Transverse colon (tissue), 4 donors: ENCODE results near the gene EGFR. TPM values are rescaled to one million over a fixed set of nuclear protein-coding genes. Genes with fewer than 3 reads are reported as not detected.

ENCODE experiments used
- DNase-seq: peaks from one replicate; pipeline ENCODE4 v3.0.0-alpha.2; 2019
- H3K27ac ChIP-seq, 4 donors: fragments of 200-600 bp; sonication (generic); 2 replicates each; pipeline ENCODE4 v1.5.1; 2016 to 2018; ENCODE audit warnings: inconsistent platforms in 4 of 4
- H3K27me3 ChIP-seq: fragments of 200-600 bp; sonication (generic); 2 replicates; pipeline ENCODE4 v1.5.1; 2017; ENCODE audit warnings: inconsistent platforms
- H3K36me3 ChIP-seq, 4 donors: fragments of 200-600 bp; sonication (generic); 2 replicates each; pipeline ENCODE4 v1.5.1; 2017 to 2019; ENCODE audit warnings: inconsistent platforms in 4 of 4
- H3K4me1 ChIP-seq, 4 donors: fragments of 200-600 bp; sonication (generic); 2 replicates each; pipeline ENCODE4 v1.5.1; 2017 to 2020; ENCODE audit warnings: inconsistent platforms in 4 of 4
- H3K4me3 ChIP-seq, 4 donors: fragments of 200-600 bp; sonication (generic); 1 replicate in 1 of 4; 2 replicates in 3 of 4; pipeline versions ENCODE4 v1.5.1 to v1.6.1; 2017 to 2019; ENCODE audit warnings: inconsistent platforms in 4 of 4
- H3K9me3 ChIP-seq, 2 donors: fragments of 200-600 bp; sonication (generic); 2 replicates each; pipeline ENCODE4 v1.5.1; 2017 to 2019; ENCODE audit warnings: inconsistent platforms in 2 of 2
- EP300 ChIP-seq: sonication (generic); formaldehyde crosslinking; IDR thresholded peaks from one replicate; pipeline ENCODE4 v1.6.1; 2017; ENCODE audit warnings: antibody characterized with exemption, low read depth
- POLR2A ChIP-seq: fragments of 450-650 bp; IDR thresholded peaks from one replicate; pipeline ENCODE4 v1.6.1; 2016; ENCODE audit warnings: antibody characterized with exemption, mild to moderate bottlenecking, moderate library complexity
- POLR2AphosphoS5 ChIP-seq, 3 donors: sonication (generic); formaldehyde crosslinking; IDR thresholded peaks; one replicate each; pipeline ENCODE4 v1.6.1; 2016; ENCODE audit warnings: antibody characterized with exemption in 3 of 3
- WGBS, 2 donors: methylation state at CpG; one replicate each; pipeline ENCODE4 v1.1.5; 2018; ENCODE audit warnings: low coverage in 1 of 2; 5-methylcytosine and 5-hydroxymethylcytosine counted together
- in situ Hi-C, 4 donors: fragments of 200-750 bp; cut with MboI; loops; one replicate each; pipeline versions ENCODE4 v1.15.0 to v1.15.1; 2017; ENCODE audit warnings: low sequenced_read_pairs in 3 of 4, low pct_ligation_motif_present in 1 of 4, low pct_unique_long_range_greater_than_20kb in 1 of 4
- intact Hi-C: fragments of 100-400 bp; cut with DNase I; formaldehyde crosslinking; loops from one replicate; pipeline ENCODE4 v1.15.1; 2023; ENCODE audit warnings: low total_unique reads
- total RNA-seq, 4 donors: library from RNA; depleted of rRNA; stranded (reverse); fragments of >200 nt; gene quantifications; one replicate each; pipeline ENCODE4 v1.1.0, GENCODE V29; 2016
- TF ChIP-seq, protein P1 (sequence below), 5 experiments: fragments of 200-600 bp in 3 of 5; fragments of 450-650 bp in 2 of 5; sonication (generic) in 3 of 5; IDR thresholded peaks; 1 replicate in 2 of 5; 2 replicates in 3 of 5; pipeline ENCODE4 v1.5.1; 2016 to 2017; ENCODE audit warnings: antibody characterized with exemption in 5 of 5, inconsistent platforms in 3 of 5, mild to moderate bottlenecking in 2 of 5, moderate library complexity in 1 of 5

The EGFR gene
- total RNA-seq, 4 donors from 2014 or later = 40.0 to 85.7 (median 72.9) TPM

DNA sequence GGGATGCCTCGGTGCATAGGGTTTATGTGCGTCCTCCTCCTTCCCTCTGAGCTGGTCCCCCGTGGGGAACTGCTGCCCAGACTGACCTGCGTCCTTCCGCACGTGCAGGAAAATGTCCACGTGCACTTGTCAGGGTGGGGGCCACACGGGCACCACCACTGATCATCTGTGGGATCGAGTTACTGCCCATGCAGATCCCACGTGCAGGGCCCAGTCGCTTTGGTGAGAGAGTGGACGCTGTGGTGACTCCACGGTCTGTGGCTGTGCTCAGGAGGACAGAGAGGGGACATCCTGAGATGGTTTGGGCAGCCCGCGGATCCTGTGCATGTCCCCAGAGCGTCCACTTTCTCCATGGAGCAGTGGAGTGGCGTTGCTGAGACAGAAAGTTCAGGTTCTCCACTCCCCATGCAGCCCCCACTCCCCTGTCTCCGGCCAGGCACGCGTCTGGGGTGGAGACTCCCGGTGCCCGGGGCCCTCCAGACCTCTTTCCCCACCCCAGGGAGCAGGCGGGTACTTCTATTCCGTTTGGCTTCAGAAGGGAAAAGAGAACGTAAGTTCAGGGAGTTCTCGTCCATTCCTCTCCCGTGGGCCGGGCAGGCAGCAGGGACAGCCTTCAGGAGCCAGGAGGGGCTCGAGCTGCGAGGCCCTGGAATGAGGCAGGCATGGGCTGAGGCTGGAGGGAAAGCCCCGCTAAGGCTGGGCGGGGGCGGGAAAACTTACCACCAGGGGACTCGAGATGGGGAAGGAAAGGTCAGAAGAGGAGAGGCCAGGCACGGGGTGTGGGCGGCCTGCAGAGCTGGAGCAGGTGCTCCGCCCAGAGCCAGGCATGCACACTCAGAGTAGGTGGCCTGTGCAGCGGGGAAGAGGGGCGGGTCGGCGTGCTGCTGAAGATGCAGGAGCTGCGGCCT is 59.9 kb downstream of the EGFR start:
- Histone ChIP-seq H3K27ac (peak overlapping the region; percentile 86 to 92 (median 89)), H3K9me3 (no peaks in the 10 kb centered on the region), H3K27me3 (no peaks in the 10 kb centered on the region), H3K36me3 (no peaks in the 10 kb centered on the region), H3K4me1 (peaks cover 77 to 88% (median 82%) of the 10 kb centered on the region in 4 donors), H3K4me3 (peak overlapping the region in 1 of 4 donors; percentile 4)
- in situ Hi-C loops = no loop called here
- DNase-seq = peak; percentile 81
- TF ChIP-seq POLR2A (peak; percentile 39), POLR2AphosphoS5 (IDR thresholded peaks at IDR 0.05) (peak in 2 of 3 donors; percentile 18 to 56), EP300 (no peak)
- TF ChIP-seq, protein P1, sequence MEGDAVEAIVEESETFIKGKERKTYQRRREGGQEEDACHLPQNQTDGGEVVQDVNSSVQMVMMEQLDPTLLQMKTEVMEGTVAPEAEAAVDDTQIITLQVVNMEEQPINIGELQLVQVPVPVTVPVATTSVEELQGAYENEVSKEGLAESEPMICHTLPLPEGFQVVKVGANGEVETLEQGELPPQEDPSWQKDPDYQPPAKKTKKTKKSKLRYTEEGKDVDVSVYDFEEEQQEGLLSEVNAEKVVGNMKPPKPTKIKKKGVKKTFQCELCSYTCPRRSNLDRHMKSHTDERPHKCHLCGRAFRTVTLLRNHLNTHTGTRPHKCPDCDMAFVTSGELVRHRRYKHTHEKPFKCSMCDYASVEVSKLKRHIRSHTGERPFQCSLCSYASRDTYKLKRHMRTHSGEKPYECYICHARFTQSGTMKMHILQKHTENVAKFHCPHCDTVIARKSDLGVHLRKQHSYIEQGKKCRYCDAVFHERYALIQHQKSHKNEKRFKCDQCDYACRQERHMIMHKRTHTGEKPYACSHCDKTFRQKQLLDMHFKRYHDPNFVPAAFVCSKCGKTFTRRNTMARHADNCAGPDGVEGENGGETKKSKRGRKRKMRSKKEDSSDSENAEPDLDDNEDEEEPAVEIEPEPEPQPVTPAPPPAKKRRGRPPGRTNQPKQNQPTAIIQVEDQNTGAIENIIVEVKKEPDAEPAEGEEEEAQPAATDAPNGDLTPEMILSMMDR (IDR thresholded peaks at IDR 0.05) = peak in 2 of 5 experiments; percentile 7 to 58
- intact Hi-C loops = no loop called here
- WGBS, 2 donors = 43 to 52% methylated on average over 7 to 42 of the region's 42 CpGs

DNA sequence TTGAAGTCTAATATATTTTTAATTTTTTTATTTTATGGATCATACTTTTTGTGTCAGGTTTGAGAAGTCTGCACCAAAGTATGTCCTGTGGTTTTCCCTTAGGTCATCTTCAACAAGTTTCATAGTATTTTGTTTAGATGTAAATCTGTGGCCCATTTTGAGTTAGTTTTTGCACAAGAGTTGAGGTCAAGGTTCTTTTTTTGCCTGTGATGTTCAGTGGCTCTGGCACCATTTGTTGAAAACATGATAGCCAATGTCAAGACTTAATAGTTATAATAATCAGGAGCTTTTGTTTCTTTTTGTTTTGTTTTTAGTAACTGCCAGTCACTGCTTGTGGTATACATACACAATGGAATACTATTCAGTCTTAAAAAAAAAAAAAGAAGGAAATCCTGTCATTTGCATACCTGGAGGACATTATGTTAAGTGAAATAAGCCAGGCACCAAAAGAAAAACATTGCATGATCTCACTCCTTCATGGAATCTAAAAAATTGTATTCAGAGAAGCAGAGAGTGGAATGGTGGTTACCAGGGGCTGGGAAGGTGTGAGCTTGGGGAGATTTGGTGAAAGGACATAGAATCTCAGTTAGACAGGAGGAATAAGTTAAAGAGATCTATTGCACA is 61.3 kb downstream of the EGFR start:
- Histone ChIP-seq H3K36me3 (no peaks in the 10 kb centered on the region), H3K4me1 (peaks cover 64 to 79% (median 73%) of the 10 kb centered on the region in 4 donors), H3K4me3 (no peak overlapping the region), H3K27ac (peak overlapping the region; percentile 86 to 92 (median 89)), H3K27me3 (no peaks in the 10 kb centered on the region), H3K9me3 (no peaks in the 10 kb centered on the region)
- intact Hi-C loops (no loop called here), in situ Hi-C loops (no loop called here)
- no peak for TF ChIP-seq POLR2A
- no peak for TF ChIP-seq POLR2AphosphoS5 (IDR thresholded peaks at IDR 0.05)
- TF ChIP-seq EP300 = no peak
- TF ChIP-seq, protein P1 (IDR thresholded peaks at IDR 0.05) = no peak
- no peak for DNase-seq

DNA sequence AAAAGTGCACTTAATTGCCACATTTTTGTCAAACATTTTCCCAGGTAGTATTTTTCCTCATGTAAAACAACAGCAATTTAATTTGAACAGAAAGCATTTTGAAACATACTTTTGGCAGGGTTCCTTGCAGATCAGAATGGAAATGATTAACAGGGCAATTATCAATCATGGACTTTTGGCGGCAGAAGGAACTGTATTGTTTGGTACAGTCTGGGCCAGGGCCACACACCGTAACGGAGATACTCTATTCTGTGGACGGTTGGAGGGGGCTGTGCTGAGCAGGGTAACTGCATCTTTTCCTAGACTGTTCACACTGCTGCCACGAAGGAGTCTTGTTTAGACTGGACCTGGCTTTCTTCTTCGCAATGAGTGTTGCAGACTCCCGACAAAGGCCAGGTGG is 62.3 kb downstream of the EGFR start:
- DNase-seq = no peak
- TF ChIP-seq, protein P1 (IDR thresholded peaks at IDR 0.05) = no peak
- TF ChIP-seq POLR2A = peak; percentile 24
- H3K4me3 ChIP-seq = no peak overlapping the region
- no peaks in the 10 kb centered on the region for H3K27me3 ChIP-seq
- no peaks in the 10 kb centered on the region for H3K9me3 ChIP-seq
- no peaks in the 10 kb centered on the region for H3K36me3 ChIP-seq
- peaks cover 57 to 79% (median 67%) of the 10 kb centered on the region in 4 donors for H3K4me1 ChIP-seq
- H3K27ac ChIP-seq = peak overlapping the region; percentile 75 to 92 (median 88)
- 30% methylated on average over 7 of the region's 7 CpGs; no CpG with 5 or more reads in 1 of the 2 donors for WGBS, 2 donors
- in situ Hi-C loops = no loop called here
- intact Hi-C loops = no loop called here

DNA sequence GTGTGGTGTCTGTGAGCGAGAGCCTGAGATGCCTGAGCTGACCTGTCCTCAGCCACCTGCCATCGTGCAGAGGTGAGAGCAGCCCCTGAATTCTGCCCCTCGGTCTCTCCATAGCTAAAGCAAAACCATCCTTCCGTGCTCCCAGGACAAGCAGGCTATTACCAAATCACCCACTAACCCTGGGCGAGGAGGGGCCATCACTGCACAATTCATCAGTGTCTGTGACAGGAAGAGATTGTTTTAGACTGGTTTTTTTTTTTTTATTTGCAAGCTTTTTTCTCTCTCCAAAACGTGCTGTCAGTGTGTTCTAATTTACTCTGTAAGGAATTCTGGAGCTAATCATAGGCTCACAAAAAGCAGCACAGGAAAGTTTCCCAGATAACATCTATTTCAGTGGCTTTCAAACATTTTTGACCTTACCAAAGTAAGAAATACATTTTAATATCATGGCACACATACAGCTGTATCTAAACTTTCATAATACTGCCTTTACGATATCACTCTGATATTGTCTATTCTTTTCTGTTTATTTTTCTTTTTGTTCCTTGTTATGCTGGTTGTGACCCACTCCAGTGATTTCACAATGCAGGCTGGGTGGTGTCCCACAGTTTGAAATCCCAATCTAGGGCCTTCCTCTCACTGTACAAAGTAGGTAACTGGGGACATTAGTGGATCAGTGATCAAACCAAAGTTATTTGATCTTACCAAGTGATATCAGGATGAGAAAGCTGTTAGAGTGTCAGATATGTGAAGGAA is 62.8 kb downstream of the EGFR start:
- intact Hi-C loops (no loop called here), in situ Hi-C loops (no loop called here)
- Histone ChIP-seq H3K27me3 (no peaks in the 10 kb centered on the region), H3K27ac (peak overlapping the region; percentile 75 to 92 (median 88)), H3K4me3 (no peak overlapping the region), H3K4me1 (peaks cover 51 to 79% (median 64%) of the 10 kb centered on the region in 4 donors), H3K36me3 (no peaks in the 10 kb centered on the region), H3K9me3 (no peaks in the 10 kb centered on the region)
- 13 to 29% methylated on average over 2 to 7 of the region's 7 CpGs for WGBS, 2 donors
- DNase-seq = no peak
- TF ChIP-seq, protein P1 (IDR thresholded peaks at IDR 0.05) = no peak
- TF ChIP-seq POLR2A (no peak), POLR2AphosphoS5 (IDR thresholded peaks at IDR 0.05) (no peak), EP300 (no peak)
